ENCODE measurements around the gene TSPAN17.

- TF ChIP-seq CTCF (IDR thresholded peaks at IDR 0.05) (no peak), POLR2A (IDR thresholded peaks at IDR 0.05) (no peak), POLR2AphosphoS5 (IDR thresholded peaks at IDR 0.05; ENCODE audit: insufficient read depth in 1 of 2, low read depth in 1 of 2) (no peak)
Observed at GRCh38 chr5:176625512-176625911, 21.8 kb upstream of the TSPAN17 start.

Measured in vagina (tissue), 2 donors.